ENCODE results near the gene OTUD5.

Gene OTUD5

GRCh38 chrX:48897157-48897624 lies 60.2 kb downstream of the OTUD5 start:
- DNase-seq (ENCODE audit: low read depth, low spot score) = no peak
- TF ChIP-seq CTCF (IDR thresholded peaks at IDR 0.05; ENCODE audit: insufficient read depth, low read length, missing control alignments) = no peak
- CTCF ChIA-PET = no interaction called here

GRCh38 chrX:48896611-48897011 lies 60.8 kb downstream of the OTUD5 start:
- peak overlapping the region; percentile 77 for H3K4me3 ChIP-seq (ENCODE audit: low read depth, low read length)
- ChIA-PET POLR2A (interaction anchor here (1.0 kb wide), 1 partner anchor 14 kb away, joined by 3 read pairs; no protein-coding TSS in a partner anchor), CTCF (no interaction called here)
- TF ChIP-seq CTCF (IDR thresholded peaks at IDR 0.05; ENCODE audit: insufficient read depth, low read length, missing control alignments) = no peak
- no peak for DNase-seq (ENCODE audit: low read depth, low spot score)

More at GRCh38 chrX:48897157-48897624, 60.2 kb downstream of the OTUD5 start:
- peak overlapping the region; percentile 77 for H3K4me3 ChIP-seq (ENCODE audit: low read depth, low read length)
- POLR2A ChIA-PET = interaction anchor here (1.0 to 1.3 kb wide), 4 partner anchors 15 to 49 kb away, joined by 3 to 6 read pairs (median 4); partner anchors contain the start of gene SLC35A2

GRCh38 chrX:48894891-48895290 lies 62.5 kb downstream of the OTUD5 start:
- POLR2A ChIA-PET = no interaction called here
- CTCF ChIA-PET = no interaction called here
- no peak for TF ChIP-seq CTCF (IDR thresholded peaks at IDR 0.05; ENCODE audit: insufficient read depth, low read length, missing control alignments)
- H3K4me3 ChIP-seq (ENCODE audit: low read depth, low read length) = no peak overlapping the region
- no peak for DNase-seq (ENCODE audit: low read depth, low spot score)

- no peak for DNase-seq (ENCODE audit: low read depth, low spot score)
- POLR2A ChIA-PET = no interaction called here
- CTCF ChIA-PET = interaction anchor here (1.0 kb wide), 1 partner anchor 211 kb away, joined by 3 read pairs; no protein-coding TSS in a partner anchor
- no peak for TF ChIP-seq CTCF (IDR thresholded peaks at IDR 0.05; ENCODE audit: insufficient read depth, low read length, missing control alignments)
- H3K4me3 ChIP-seq (ENCODE audit: low read depth, low read length) = no peak overlapping the region
These were observed 63.7 kb downstream of the OTUD5 start for GRCh38 chrX:48893556-48894348.

- CTCF ChIA-PET = interaction anchor here (1.0 kb wide), 1 partner anchor 212 kb away, joined by 3 read pairs; no protein-coding TSS in a partner anchor
- no peak overlapping the region for H3K4me3 ChIP-seq (ENCODE audit: low read depth, low read length)
- no peak for TF ChIP-seq CTCF (IDR thresholded peaks at IDR 0.05; ENCODE audit: insufficient read depth, low read length, missing control alignments)
- no peak for DNase-seq (ENCODE audit: low read depth, low spot score)
- POLR2A ChIA-PET = no interaction called here
These were observed 64.5 kb downstream of the OTUD5 start for GRCh38 chrX:48892896-48893295.
